Stimulated activated CD8-positive, alpha-beta memory T cell treated with anti-CD3 and anti-CD28 coated beads, Interleukin-4, amount 100 ng/mL, for 4 hours (primary cell): ENCODE results near the gene COMTD1.
A peak's percentile ranks its signal among the peaks of the same experiment; 100 is the strongest.

Experiments
- DNase-seq, 2 donors: peaks; one replicate each; pipeline ENCODE4 v3.0.0-alpha.2; 2020; ENCODE audit warnings: low read depth in 2 of 2, low spot score in 1 of 2

Gene COMTD1

GRCh38 chr10:75245354-75246250, 9.8 kb upstream of the COMTD1 start:
- no peak for DNase-seq

- DNase-seq: no peak
These were observed 9.0 kb upstream of the COMTD1 start for GRCh38 chr10:75244487-75245353.

- DNase-seq: no peak
These were observed 7.7 kb upstream of the COMTD1 start for GRCh38 chr10:75243426-75243825.

GRCh38 chr10:75240329-75241076, 4.7 kb upstream of the COMTD1 start:
- no peak for DNase-seq

GRCh38 chr10:75239096-75239790, 3.5 kb upstream of the COMTD1 start:
- DNase-seq: no peak

GRCh38 chr10:75238182-75239095, 2.7 kb upstream of the COMTD1 start:
- DNase-seq: no peak

GRCh38 chr10:75236178-75236825, 545 bp upstream of the COMTD1 start:
- DNase-seq: no peak

GRCh38 chr10:75234683-75235374, 928 bp downstream of the COMTD1 start:
- no peak for DNase-seq

GRCh38 chr10:75234017-75234682, 1.6 kb downstream of the COMTD1 start:
- peak; percentile 93 to 95 for DNase-seq

GRCh38 chr10:75233444-75234016, 2.2 kb downstream of the COMTD1 start:
- DNase-seq: no peak

GRCh38 chr10:75231672-75232581, 3.8 kb downstream of the COMTD1 start:
- no peak for DNase-seq

GRCh38 chr10:75230600-75231038, 5.1 kb downstream of the COMTD1 start:
- DNase-seq: peak; percentile 86 to 95

- DNase-seq: no peak
These were observed 5.8 kb downstream of the COMTD1 start for GRCh38 chr10:75229971-75230370.

- DNase-seq: no peak
These were observed 6.9 kb downstream of the COMTD1 start for GRCh38 chr10:75228834-75229233.

GRCh38 chr10:75228278-75228677, 7.5 kb downstream of the COMTD1 start:
- no peak for DNase-seq

GRCh38 chr10:75226656-75227055, 9.1 kb downstream of the COMTD1 start:
- no peak for DNase-seq

GRCh38 chr10:75226095-75226494, 9.7 kb downstream of the COMTD1 start:
- DNase-seq: no peak
